SHP77 treated with DMSO at 0.1 percent for 48 hours (cell line): ENCODE results near the gene FAM237A.

Experiments used
- DNase-seq: peaks from one replicate; lab custom pipeline; 2025; lab: John Stamatoyannopoulos, UW

Gene FAM237A

DNA sequence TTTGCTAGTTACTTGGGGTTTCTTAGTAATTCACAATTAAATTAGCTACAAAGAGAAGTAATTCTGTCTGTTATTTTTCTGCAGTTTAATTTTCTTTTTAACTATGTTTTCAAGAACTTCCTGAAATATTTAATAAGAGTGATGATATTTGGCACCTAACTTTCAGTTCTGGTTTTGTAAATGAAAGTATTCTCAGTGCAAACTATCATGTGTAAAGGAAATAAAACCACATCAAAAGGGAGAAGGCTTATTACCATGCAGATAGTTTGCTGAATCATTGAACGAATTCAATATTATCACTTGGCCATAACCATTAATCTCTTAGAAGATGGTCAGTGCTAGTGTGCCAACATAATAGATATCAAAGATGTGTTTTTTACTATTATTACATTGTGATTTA is 46.7 kb downstream of the FAM237A start:
- no peak for DNase-seq

DNA sequence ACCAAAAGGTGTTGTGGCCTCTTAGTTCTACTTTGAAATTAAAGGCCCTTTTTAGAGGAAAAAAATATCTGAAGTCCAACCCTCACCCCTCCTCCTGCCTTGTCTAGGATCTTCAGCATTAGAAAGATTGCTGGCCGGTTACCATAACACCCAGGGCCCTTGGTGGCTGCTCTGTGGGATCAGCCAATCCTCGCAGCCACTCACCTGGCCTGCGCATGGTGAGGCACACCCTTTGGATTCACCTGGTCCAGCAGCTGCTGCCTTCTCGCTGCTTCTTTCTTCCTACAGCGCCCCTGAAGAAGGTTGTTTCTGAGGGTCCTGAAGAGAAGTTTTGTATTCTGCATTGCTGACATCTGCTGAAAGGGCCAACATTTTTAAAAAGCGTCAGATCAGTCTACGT is 50.7 kb downstream of the FAM237A start:
- no peak for DNase-seq

DNA sequence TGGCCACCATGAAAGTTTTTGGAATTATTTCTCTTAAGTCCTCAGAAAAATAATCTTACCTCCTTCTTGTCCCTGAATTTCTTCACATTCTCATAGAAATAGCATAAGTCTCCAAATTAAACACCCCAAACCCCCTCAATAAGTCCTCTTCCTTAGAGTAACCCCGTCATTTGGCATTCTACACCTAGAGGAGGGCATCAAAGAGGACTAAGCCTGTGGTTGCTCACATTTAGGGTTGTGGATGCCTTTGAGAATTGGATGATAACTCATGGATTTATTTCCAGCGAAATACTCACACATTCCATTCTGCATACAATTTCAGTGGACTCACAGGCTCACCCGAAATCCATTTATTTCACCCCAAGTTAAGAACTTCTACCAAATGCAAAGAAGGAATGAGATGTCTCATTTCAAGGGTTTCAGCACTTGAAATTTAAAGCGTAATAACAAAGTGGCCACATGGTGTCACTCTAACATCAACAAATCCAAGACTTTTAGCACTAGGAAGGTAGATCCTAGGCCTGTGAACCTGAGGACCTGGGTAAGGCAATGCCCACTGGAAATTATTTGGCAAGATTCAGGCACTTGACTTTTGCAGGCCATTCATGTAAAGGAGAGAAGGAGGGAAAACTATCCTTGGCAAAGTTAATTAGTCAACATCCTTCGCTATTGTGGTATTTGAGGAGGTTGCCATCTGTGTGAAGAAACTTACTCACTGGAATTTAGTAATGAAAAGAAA is 51.3 kb downstream of the FAM237A start:
- peak; percentile 41 for DNase-seq

DNA sequence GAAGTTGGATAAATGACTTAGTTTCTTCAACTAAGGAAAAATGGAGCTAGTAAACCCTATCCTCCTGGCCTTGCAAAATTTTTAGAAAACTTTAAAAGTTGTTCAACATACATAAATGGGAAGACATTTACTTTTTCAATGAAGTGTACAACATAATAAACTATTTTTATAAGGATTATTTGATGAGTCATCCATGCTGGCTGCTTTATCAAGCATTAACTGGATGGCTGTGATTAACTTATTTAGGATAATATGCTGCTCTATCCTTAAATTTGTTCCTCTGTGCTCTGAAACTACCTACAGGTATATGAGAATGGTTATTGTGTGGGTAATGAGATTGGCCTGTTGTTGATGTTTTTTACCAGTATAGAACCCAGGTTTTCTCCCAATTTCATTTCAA is 54.6 kb downstream of the FAM237A start:
- DNase-seq: no peak

DNA sequence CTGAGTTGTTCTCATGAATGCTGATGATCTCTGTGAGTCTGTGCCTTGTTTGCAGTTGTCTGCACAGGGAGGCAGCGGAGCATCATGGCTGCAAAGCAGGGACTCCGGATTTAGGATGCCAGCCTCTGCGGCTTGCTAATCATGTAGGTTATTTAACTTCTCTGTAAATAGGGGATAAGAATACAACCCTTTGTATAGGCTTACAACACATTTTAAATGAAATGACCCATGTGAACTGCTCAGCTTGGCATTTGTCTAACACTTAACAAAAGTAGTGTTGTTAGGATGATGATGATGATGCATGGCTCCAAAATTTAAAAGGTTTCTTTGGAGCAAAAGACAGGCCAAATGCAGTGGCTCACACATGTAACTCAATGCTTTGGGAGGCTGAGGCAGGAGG is 56.5 kb downstream of the FAM237A start:
- DNase-seq: no peak
